IPS-15b (cell line): Measurements from ENCODE around the gene HPSE2.

Experiments used
- H3K27me3 ChIP-seq: one replicate; pipeline ENCODE4 v1.6.1; 2013; ENCODE audit warnings: low read length; ENCODE audit not compliant: control insufficient read depth, insufficient read depth
- H3K36me3 ChIP-seq: one replicate; pipeline ENCODE4 v1.6.1; 2013; ENCODE audit warnings: low read length; ENCODE audit not compliant: control insufficient read depth, insufficient read depth
- H3K4me1 ChIP-seq: one replicate; pipeline ENCODE4 v1.6.1; 2013; ENCODE audit warnings: mild to moderate bottlenecking, low read length; ENCODE audit not compliant: control insufficient read depth, insufficient read depth
- H3K4me3 ChIP-seq: one replicate; pipeline ENCODE4 v1.5.1; 2013; ENCODE audit warnings: low read depth, low read length
- H3K9ac ChIP-seq: one replicate; pipeline ENCODE4 v1.6.1; 2013; ENCODE audit warnings: low read depth, mild to moderate bottlenecking, low read length
- H3K9me3 ChIP-seq: one replicate; pipeline ENCODE4 v1.6.1; 2013; ENCODE audit warnings: mild to moderate bottlenecking, low read length; ENCODE audit not compliant: control insufficient read depth, insufficient read depth

Gene HPSE2

DNA sequence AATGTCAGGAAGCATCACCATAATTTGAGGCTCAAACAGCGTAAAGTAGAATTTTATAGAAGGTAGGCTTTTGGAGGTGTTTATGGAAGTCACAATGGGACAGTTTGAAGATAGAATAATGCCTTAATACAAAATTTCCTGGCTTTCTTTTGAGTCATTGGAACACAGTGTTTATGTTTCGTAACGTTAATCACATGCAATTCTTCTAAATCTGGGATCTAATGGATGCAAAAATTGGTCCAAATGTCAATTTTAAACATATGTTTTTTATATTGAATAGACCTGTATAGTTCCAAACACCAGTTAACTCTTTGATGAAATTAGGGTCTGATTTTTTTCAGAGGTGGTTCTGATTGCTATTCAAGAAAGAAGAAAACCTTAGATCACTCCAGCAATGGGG, 702.4 kb downstream of the HPSE2 start:
- H3K4me1 ChIP-seq, result no peaks in the 10 kb centered on the region
- no peaks in the 10 kb centered on the region for H3K27me3 ChIP-seq
- H3K9me3 ChIP-seq, result no peaks in the 10 kb centered on the region
- H3K4me3 ChIP-seq, result no peak overlapping the region
- no peaks in the 10 kb centered on the region for H3K36me3 ChIP-seq
- no peak overlapping the region for H3K9ac ChIP-seq

DNA sequence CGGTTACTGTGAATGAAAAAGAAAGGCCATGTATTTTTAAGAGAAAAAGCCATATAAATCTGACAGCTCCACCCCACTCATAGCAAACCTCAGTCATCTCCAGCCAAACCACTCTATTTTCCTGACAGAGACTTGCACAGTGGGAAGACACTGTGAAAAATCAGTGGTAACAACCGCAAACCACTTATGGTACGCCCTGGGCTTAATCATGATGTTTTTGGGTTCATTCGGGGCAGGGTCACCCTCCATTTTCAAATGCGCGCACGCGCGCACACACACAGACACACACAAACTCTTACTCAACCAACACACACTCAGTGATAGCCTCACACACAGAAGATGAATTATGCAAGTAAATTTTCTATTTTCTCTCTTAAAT, 706.9 kb downstream of the HPSE2 start:
- H3K9me3 ChIP-seq, result no peaks in the 10 kb centered on the region
- no peaks in the 10 kb centered on the region for H3K27me3 ChIP-seq
- H3K36me3 ChIP-seq, result no peaks in the 10 kb centered on the region
- H3K4me1 ChIP-seq, result no peaks in the 10 kb centered on the region
- no peak overlapping the region for H3K4me3 ChIP-seq
- no peak overlapping the region for H3K9ac ChIP-seq

DNA sequence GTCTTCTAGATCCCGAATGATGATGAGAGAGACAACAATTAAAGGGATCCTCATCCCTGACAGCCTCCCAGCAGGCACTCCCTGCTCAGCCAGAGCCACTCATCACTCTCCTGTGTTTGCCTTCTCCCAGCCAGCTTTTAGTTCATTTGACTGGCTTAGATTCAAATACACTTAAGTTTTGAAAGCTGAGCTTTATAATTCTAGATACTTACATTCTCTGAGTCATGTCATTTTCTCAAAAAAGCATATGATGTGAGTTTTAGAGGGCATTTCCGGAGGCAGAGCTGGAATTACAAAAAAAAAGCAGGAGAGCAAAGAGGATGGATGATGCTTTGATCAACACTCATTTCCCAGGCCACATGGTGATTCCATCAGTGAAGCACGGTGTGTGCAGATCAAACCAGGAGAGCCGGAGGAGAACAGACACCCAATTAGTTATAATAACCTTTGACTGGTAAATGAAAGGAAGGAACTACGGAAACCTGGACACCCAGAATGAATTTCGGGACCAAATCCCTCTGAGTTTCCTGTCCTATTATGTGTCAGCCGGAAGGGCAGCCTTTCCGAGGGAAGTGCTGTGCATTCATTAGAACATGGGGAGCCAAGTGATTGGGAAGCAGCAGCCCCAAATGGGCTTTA, 707.4 kb downstream of the HPSE2 start:
- Histone ChIP-seq H3K36me3 (no peaks in the 10 kb centered on the region), H3K27me3 (no peaks in the 10 kb centered on the region), H3K9me3 (no peaks in the 10 kb centered on the region), H3K4me3 (no peak overlapping the region), H3K9ac (no peak overlapping the region), H3K4me1 (no peaks in the 10 kb centered on the region)

DNA sequence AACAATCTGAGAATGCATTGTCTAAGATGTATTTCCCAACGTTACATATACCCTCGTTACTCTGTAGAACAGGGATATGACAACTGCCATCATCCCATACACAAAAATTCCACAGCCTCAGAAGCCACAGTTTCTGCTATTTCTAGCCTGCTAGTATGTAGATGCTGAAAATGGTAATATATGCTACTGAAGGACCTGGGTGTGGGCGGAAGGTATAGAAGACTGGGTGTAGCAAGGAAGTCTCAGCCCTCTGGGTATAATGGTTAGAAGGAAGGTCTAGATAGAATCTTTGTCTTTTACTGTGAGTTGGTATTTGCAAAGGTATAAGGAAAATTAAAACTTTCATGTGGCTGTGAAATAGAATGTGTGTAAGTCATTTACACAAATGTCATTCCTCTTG, 709.7 kb downstream of the HPSE2 start:
- Histone ChIP-seq H3K9me3 (no peaks in the 10 kb centered on the region), H3K9ac (no peak overlapping the region), H3K36me3 (no peaks in the 10 kb centered on the region), H3K4me3 (no peak overlapping the region), H3K4me1 (no peaks in the 10 kb centered on the region), H3K27me3 (no peaks in the 10 kb centered on the region)

DNA sequence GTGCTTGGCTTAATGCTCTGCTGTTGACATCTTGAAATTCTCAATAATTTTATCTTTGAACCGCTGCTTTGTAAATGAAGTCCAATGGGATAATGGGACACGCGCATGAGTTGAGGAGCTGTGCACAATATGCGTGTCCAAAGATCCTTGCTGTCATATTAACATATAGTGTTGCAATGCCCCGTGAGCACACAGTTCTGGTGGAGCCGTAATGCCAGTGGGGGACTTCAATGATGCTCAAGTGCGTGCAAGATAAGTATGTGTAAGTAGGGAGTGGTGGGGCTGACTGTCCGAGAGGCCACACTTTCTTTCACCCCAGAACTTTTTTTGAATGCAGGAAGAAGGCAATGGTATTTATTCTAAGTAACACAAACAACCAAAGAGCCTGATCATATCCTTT, 711.5 kb downstream of the HPSE2 start:
- Histone ChIP-seq H3K9me3 (no peaks in the 10 kb centered on the region), H3K9ac (no peak overlapping the region), H3K4me1 (no peaks in the 10 kb centered on the region), H3K36me3 (no peaks in the 10 kb centered on the region), H3K27me3 (no peaks in the 10 kb centered on the region), H3K4me3 (no peak overlapping the region)

GRCh38 chr10:98519841-98520240, 715.8 kb downstream of the HPSE2 start:
- Histone ChIP-seq H3K9ac (no peak overlapping the region), H3K4me1 (no peaks in the 10 kb centered on the region), H3K27me3 (no peaks in the 10 kb centered on the region), H3K9me3 (no peaks in the 10 kb centered on the region), H3K4me3 (no peak overlapping the region), H3K36me3 (no peaks in the 10 kb centered on the region)

DNA sequence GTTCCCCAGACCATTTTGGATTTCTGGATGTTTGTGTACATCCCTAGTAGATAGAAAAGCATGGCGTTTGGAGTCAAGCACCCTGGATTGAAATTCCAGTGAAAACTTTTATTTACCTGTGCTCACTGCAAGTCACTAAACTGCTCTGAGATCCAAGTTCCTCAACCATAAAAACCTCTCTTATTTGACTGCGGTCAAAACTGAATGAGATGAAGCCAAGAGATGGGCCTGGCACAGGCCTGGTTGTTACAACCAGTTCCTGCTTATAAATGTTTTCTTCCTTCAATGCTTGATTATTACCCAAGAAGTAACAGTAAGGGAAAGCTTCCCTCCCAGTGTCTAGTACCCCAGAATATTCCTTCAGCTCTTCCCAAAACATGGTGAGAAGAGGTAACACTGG, 718.0 kb downstream of the HPSE2 start:
- H3K9ac ChIP-seq, result no peak overlapping the region
- no peaks in the 10 kb centered on the region for H3K27me3 ChIP-seq
- no peaks in the 10 kb centered on the region for H3K9me3 ChIP-seq
- no peaks in the 10 kb centered on the region for H3K36me3 ChIP-seq
- H3K4me3 ChIP-seq, result no peak overlapping the region
- no peaks in the 10 kb centered on the region for H3K4me1 ChIP-seq

GRCh38 chr10:98516352-98516751, 719.3 kb downstream of the HPSE2 start:
- Histone ChIP-seq H3K4me3 (no peak overlapping the region), H3K9ac (no peak overlapping the region), H3K9me3 (no peaks in the 10 kb centered on the region), H3K4me1 (no peaks in the 10 kb centered on the region), H3K27me3 (no peaks in the 10 kb centered on the region), H3K36me3 (no peaks in the 10 kb centered on the region)

- H3K27me3 ChIP-seq, result no peaks in the 10 kb centered on the region
- no peak overlapping the region for H3K9ac ChIP-seq
- no peak overlapping the region for H3K4me3 ChIP-seq
- H3K4me1 ChIP-seq, result no peaks in the 10 kb centered on the region
- H3K9me3 ChIP-seq, result no peaks in the 10 kb centered on the region
- no peaks in the 10 kb centered on the region for H3K36me3 ChIP-seq
Measured at GRCh38 chr10:98513704-98514103, 721.9 kb downstream of the HPSE2 start.

DNA sequence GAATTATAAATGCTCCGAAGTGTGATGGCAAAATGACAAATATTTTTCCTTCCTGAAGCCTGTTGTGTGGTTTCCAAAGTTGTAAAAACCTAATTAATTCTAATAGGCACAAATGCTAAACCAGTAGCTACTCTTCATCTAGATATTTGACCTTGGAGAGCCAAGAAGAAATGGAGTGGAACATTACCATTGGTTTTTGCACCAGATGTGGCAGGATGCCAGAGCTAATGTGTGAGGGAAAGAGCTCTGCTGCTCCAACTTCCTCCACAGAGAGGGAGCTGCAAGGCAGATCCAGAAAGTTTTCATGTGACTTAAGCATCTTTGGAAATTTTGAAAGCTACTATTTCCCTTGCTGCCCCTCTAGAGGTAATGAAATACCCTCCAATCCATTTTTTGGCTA, 723.8 kb downstream of the HPSE2 start:
- Histone ChIP-seq H3K9me3 (no peaks in the 10 kb centered on the region), H3K4me3 (no peak overlapping the region), H3K4me1 (no peaks in the 10 kb centered on the region)

DNA sequence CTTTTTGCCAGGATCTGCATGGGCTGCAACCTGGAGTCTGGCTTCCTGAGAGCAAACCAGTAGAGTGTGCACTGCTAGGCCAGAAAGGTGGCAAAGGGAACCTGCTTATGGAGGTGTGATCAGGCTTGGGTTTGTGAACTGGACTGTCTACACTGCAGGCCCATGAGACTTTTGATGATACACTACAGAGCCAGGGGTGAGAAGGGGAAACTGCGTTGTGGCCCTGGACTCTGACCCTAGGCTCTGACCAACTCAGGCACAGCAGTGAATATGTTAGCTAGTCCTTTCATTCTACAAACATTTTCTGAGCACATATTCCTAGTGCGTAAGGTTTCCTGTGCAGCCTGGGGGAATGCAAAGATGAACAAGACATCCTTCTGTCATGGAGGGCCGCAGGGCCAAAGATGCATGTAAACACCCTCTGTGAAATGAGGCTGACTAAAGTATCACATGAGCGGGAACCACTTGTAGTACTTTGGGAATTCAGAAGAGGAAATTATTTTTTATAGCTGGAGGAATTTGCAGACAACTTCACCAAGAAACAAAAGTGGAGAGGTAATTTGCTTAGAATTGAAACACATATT, 725.1 kb downstream of the HPSE2 start:
- Histone ChIP-seq H3K9me3 (no peaks in the 10 kb centered on the region), H3K4me1 (no peaks in the 10 kb centered on the region), H3K4me3 (no peak overlapping the region), H3K9ac (no peak overlapping the region), H3K36me3 (no peaks in the 10 kb centered on the region), H3K27me3 (no peaks in the 10 kb centered on the region)

More for the DNA sequence above, 723.8 kb downstream of the HPSE2 start:
- Histone ChIP-seq H3K9ac (no peak overlapping the region), H3K27me3 (no peaks in the 10 kb centered on the region), H3K36me3 (no peaks in the 10 kb centered on the region)

GRCh38 chr10:98509745-98510144, 725.9 kb downstream of the HPSE2 start:
- Histone ChIP-seq H3K36me3 (no peaks in the 10 kb centered on the region), H3K4me3 (no peak overlapping the region), H3K9me3 (no peaks in the 10 kb centered on the region), H3K4me1 (no peaks in the 10 kb centered on the region), H3K9ac (no peak overlapping the region), H3K27me3 (no peaks in the 10 kb centered on the region)
